Testis (tissue), 3 donors: ENCODE results near the gene LIX1L. TPM values are rescaled to one million over a fixed set of nuclear protein-coding genes. Genes with fewer than 3 reads are reported as not detected.
"Not testable (repeated sequence)": the region's sequence is repeated elsewhere in the genome, so short reads cannot be mapped to it uniquely, and the experiment has no call there.

Experiments
- DNase-seq: peaks from one replicate; pipeline ENCODE4 v3.0.0-alpha.2; 2019
- H3K27ac ChIP-seq, 2 donors: fragments of 200-600 bp; sonication (generic); one replicate each; pipeline ENCODE4 v1.5.1; 2019
- H3K27me3 ChIP-seq: fragments of 200-600 bp; sonication (generic); one replicate; pipeline ENCODE4 v1.5.1; 2019
- H3K36me3 ChIP-seq: fragments of 200-600 bp; sonication (generic); one replicate; pipeline ENCODE4 v1.5.1; 2017; ENCODE audit warnings: low read depth; ENCODE audit errors: missing control alignments
- H3K4me1 ChIP-seq: fragments of 200-600 bp; sonication (generic); one replicate; pipeline ENCODE4 v1.5.1; 2019
- H3K4me3 ChIP-seq, 2 donors: fragments of 200-600 bp; sonication (generic); one replicate each; pipeline ENCODE4 v1.5.1; 2017 to 2019
- H3K9me3 ChIP-seq: fragments of 200-600 bp; sonication (generic); one replicate; pipeline ENCODE4 v1.5.1; 2017
- POLR2A ChIP-seq: fragments of 450-650 bp; IDR thresholded peaks from one replicate; pipeline ENCODE4 v1.6.1; 2017; ENCODE audit warnings: antibody characterized with exemption, mild to moderate bottlenecking, moderate library complexity
- WGBS, 2 donors: methylation state at CpG; one replicate each; pipeline ENCODE4 v1.1.5; 2018; 5-methylcytosine and 5-hydroxymethylcytosine counted together
- intact Hi-C: fragments of 100-400 bp; cut with DNase I; formaldehyde crosslinking; loops from one replicate; pipeline ENCODE4 v1.15.1; 2023; ENCODE audit warnings: low total_unique reads
- polyA plus RNA-seq: library from polyadenylated mRNA; stranded (reverse); fragments of 350-450 nt; fragmentation: Illumina TruSeq; extraction: RNeasy Lipid Tissue Mini Kit (QIAGEN cat#74804); gene quantifications from one replicate; pipeline ENCODE4 v1.2.3, GENCODE V29; 2014; ENCODE audit warnings: low read depth, low replicate concordance; ENCODE audit not compliant: insufficient read depth
- total RNA-seq, 2 donors: library from RNA; depleted of rRNA; stranded (reverse); fragments of >200 nt; gene quantifications; one replicate each; pipeline ENCODE4 v1.2.3, GENCODE V29; 2016
- TF ChIP-seq, protein P1 (sequence below), 3 experiments: fragments of 450-650 bp in 2 of 3; fragments of 200-600 bp in 1 of 3; sonication (generic) in 1 of 3; IDR thresholded peaks; one replicate each; pipeline ENCODE4 v1.5.1; 2016 to 2019; ENCODE audit warnings: antibody characterized with exemption in 3 of 3, mild to moderate bottlenecking in 2 of 3, moderate library complexity in 1 of 3

The LIX1L gene
- total and polyA plus RNA-seq, 3 donors from 2014 or later: 15.8 to 20.6 (median 16.6) TPM

DNA sequence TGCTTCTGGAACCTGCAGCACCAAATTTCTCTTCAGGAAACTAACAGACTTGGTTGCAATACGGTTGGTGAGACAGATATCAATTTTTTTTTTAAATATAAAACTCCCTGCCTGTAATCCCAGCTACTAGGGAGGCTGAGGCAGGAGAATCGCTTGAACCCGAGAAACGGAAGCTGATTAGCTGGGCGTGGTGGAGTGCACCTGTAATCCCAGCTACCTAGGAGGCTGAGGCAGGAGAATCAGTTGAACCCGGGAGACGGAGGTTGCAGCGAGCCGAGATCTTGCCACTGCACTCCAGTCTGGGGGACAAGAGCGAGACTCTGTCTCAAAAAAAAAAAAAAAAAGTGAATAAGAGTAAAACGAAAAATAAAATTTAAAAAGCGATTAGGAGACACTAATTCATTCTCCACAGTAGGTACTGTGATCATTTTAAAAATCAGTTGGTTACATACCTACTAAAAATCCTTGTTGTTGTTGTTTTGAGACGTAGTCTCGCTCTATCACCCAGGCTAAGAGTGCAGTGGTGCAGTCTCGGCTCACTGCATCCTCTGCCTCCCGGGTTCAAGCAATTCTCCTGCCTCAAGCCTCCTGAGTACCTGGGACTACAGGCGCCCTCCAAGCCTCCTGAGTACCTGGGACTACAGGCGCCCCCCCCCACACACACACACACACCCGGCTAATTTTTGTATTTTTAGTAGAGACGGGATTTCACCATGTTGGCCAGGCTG is 29.7 kb downstream of the LIX1L start:
- H3K9me3 ChIP-seq: no peaks in the 10 kb centered on the region
- H3K4me1 ChIP-seq: peaks cover 7% of the 10 kb centered on the region
- no peak for DNase-seq
- intact Hi-C loops: no loop called here
- TF ChIP-seq, protein P1, sequence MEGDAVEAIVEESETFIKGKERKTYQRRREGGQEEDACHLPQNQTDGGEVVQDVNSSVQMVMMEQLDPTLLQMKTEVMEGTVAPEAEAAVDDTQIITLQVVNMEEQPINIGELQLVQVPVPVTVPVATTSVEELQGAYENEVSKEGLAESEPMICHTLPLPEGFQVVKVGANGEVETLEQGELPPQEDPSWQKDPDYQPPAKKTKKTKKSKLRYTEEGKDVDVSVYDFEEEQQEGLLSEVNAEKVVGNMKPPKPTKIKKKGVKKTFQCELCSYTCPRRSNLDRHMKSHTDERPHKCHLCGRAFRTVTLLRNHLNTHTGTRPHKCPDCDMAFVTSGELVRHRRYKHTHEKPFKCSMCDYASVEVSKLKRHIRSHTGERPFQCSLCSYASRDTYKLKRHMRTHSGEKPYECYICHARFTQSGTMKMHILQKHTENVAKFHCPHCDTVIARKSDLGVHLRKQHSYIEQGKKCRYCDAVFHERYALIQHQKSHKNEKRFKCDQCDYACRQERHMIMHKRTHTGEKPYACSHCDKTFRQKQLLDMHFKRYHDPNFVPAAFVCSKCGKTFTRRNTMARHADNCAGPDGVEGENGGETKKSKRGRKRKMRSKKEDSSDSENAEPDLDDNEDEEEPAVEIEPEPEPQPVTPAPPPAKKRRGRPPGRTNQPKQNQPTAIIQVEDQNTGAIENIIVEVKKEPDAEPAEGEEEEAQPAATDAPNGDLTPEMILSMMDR (IDR thresholded peaks at IDR 0.05): no peak
- TF ChIP-seq POLR2A: no peak
- H3K27me3 ChIP-seq: no peaks in the 10 kb centered on the region
- no peaks in the 10 kb centered on the region for H3K36me3 ChIP-seq
- H3K4me3 ChIP-seq: peak overlapping the region; percentile 80 to 95
- 36 to 45% methylated on average over 20 of the region's 20 CpGs for WGBS, 2 donors
- peak overlapping the region; percentile 96 to 98 for H3K27ac ChIP-seq

GRCh38 chr1:145927063-145927886 is 30.5 kb downstream of the LIX1L start, which contains the start of gene RBM8A:
Gene RBM8A, minus strand, starts transcription at chr1:145927484. Its CDS starts 58 bp downstream, at chr1:145927426.
- TF ChIP-seq POLR2A: peak; percentile 93
- TF ChIP-seq, protein P1 (IDR thresholded peaks at IDR 0.05): peak; percentile 61 to 75 (median 72)
- Histone ChIP-seq H3K27me3 (no peaks in the 10 kb centered on the region), H3K4me1 (peaks cover 7% of the 10 kb centered on the region), H3K27ac (peak within 1 kb of the TSS; percentile 96 to 98), H3K36me3 (no peaks in the 10 kb centered on the region), H3K9me3 (no peaks in the 10 kb centered on the region), H3K4me3 (peak within 1 kb of the TSS; percentile 80 to 95)
- intact Hi-C loops: no loop called here
- DNase-seq: peak; percentile 98
- WGBS, 2 donors: 0 to 1% methylated on average over 41 of the region's 41 CpGs

DNA sequence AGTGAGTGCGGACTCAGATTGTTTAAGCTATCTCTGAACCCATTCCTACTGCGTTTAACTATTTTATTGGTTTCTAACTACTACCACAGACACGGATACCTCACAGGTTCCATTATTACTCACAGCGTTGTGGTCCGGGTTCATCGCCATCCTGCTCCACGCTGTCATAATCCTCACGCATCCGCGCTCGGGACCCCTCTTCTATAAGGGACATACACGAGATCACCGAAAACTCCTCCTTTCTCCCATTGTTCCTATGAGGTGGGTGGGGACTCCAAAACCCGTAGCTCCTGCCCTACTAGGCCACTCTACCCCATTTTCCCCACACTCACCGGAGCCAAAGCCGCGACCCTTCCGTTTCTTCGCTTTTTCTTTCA is 31.1 kb downstream of the LIX1L start:
- intact Hi-C loops: no loop called here
- 3 to 8% methylated on average over 19 of the region's 19 CpGs for WGBS, 2 donors
- H3K9me3 ChIP-seq: no peaks in the 10 kb centered on the region
- peaks cover 7% of the 10 kb centered on the region for H3K4me1 ChIP-seq
- H3K27ac ChIP-seq: peak overlapping the region; percentile 96 to 98
- peak overlapping the region; percentile 80 to 95 for H3K4me3 ChIP-seq
- DNase-seq: no peak
- TF ChIP-seq POLR2A: no peak
- TF ChIP-seq, protein P1 (IDR thresholded peaks at IDR 0.05): no peak
- no peaks in the 10 kb centered on the region for H3K27me3 ChIP-seq
- H3K36me3 ChIP-seq: no peaks in the 10 kb centered on the region

DNA sequence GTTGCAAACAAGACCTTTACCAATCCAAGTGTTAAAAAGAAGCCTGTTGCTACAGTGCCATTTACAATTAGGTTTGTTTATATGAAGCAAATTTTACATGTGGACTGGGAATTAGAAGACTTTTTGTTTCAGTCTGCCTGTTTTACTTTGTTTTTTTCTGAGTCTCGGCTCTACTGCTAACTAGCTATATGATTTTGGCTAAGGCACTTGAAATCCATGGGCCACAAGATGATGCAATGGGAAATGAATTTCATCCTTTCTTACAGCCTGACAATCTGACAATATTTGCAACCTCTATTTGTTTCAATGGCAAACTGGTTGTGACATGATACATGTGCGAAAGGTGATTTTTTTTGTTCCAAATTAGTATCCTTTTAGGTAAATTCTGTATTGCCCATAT is 35.6 kb downstream of the LIX1L start:
- H3K9me3 ChIP-seq: no peaks in the 10 kb centered on the region
- TF ChIP-seq POLR2A: no peak
- TF ChIP-seq, protein P1 (IDR thresholded peaks at IDR 0.05): no peak
- no peaks in the 10 kb centered on the region for H3K36me3 ChIP-seq
- H3K27ac ChIP-seq: no peak overlapping the region
- no peak overlapping the region for H3K4me3 ChIP-seq
- H3K27me3 ChIP-seq: no peaks in the 10 kb centered on the region
- 63 to 72% methylated on average over 2 of the region's 2 CpGs for WGBS, 2 donors
- DNase-seq: no peak
- H3K4me1 ChIP-seq: peaks cover 25% of the 10 kb centered on the region
- intact Hi-C loops: no loop called here

GRCh38 chr1:145920297-145920696 is 37.5 kb downstream of the LIX1L start:
- H3K4me3 ChIP-seq, intact Hi-C loops, H3K27me3 ChIP-seq, H3K9me3 ChIP-seq, H3K27ac ChIP-seq, H3K36me3 ChIP-seq, DNase-seq: not testable (repeated sequence)
- H3K4me1 ChIP-seq: peaks cover 23% of the 10 kb centered on the region
- WGBS, 2 donors: 85 to 86% methylated on average over 2 to 4 of the region's 4 CpGs
